SK-N-SH treated with all-trans-retinoic acid at 6 μM for 48 hours (cell line): Measurements from ENCODE around the gene TACR3.

Experiments used
- ATAC-seq: fragments of 200-7000 bp; cut with Tn5 transposase; 3 replicates; pipeline ENCODE4 v1.9.1; 2020; ENCODE audit warnings: mild to moderate bottlenecking, moderate library complexity
- ARNTL ChIP-seq: fragments of 450-650 bp; formaldehyde crosslinking; IDR thresholded peaks from 2 replicates; pipeline ENCODE4 v1.5.0; 2020; ENCODE audit warnings: low read depth, mild to moderate bottlenecking, moderate library complexity, borderline replicate concordance
- BACH2 ChIP-seq: fragments of 250-450 bp; sonication (Bioruptor Pico); IDR thresholded peaks from 2 replicates; pipeline ENCODE4 v1.9.0; 2021; ENCODE audit warnings: mild to moderate bottlenecking, borderline replicate concordance
- CREB5 ChIP-seq: fragments of 250-450 bp; sonication (Bioruptor Pico); IDR thresholded peaks from 2 replicates; pipeline ENCODE4 v1.5.1; 2020; ENCODE audit warnings: low read depth, mild to moderate bottlenecking, moderate library complexity
- CSDC2 ChIP-seq: fragments of 250-450 bp; sonication (Bioruptor Pico); IDR thresholded peaks from 2 replicates; pipeline ENCODE4 v1.5.0; 2020; ENCODE audit warnings: mild to moderate bottlenecking, moderate library complexity
- CSRNP3 ChIP-seq: fragments of 250-450 bp; sonication (Bioruptor Pico); IDR thresholded peaks from 2 replicates; pipeline ENCODE4 v1.5.1; 2021; ENCODE audit warnings: mild to moderate bottlenecking, moderate library complexity
- ESRRG ChIP-seq: fragments of 250-450 bp; sonication (Bioruptor Pico); IDR thresholded peaks from 2 replicates; pipeline ENCODE4 v1.6.1; 2021; ENCODE audit warnings: mild to moderate bottlenecking
- GLIS3 ChIP-seq: fragments of 250-450 bp; sonication (Bioruptor Pico); IDR thresholded peaks from 2 replicates; pipeline ENCODE4 v1.5.0; 2020; ENCODE audit warnings: mild to moderate bottlenecking, moderate library complexity
- ISL1 ChIP-seq: fragments of 250-450 bp; sonication (Bioruptor Pico); IDR thresholded peaks from 2 replicates; pipeline ENCODE4 v2.1.2; 2022; ENCODE audit warnings: mild to moderate bottlenecking, moderate library complexity
- OSR1 ChIP-seq: fragments of 250-450 bp; sonication (Bioruptor Pico); IDR thresholded peaks from 2 replicates; pipeline ENCODE4 v1.8.0; 2022; ENCODE audit warnings: moderate library complexity, mild to moderate bottlenecking, inconsistent platforms
- PATZ1 ChIP-seq: fragments of 250-450 bp; sonication (Bioruptor Pico); IDR thresholded peaks from 2 replicates; pipeline ENCODE4 v1.8.0; 2020; ENCODE audit warnings: mild to moderate bottlenecking, moderate library complexity, borderline replicate concordance
- PPARA ChIP-seq: fragments of 250-450 bp; sonication (Bioruptor Pico); IDR thresholded peaks from 2 replicates; pipeline ENCODE4 v1.5.0; 2020; ENCODE audit warnings: mild to moderate bottlenecking, borderline replicate concordance
- RARB ChIP-seq: fragments of 250-450 bp; sonication (Bioruptor Pico); IDR thresholded peaks from 2 replicates; pipeline ENCODE4 v1.8.0; 2021; ENCODE audit warnings: mild to moderate bottlenecking, moderate library complexity
- SNAI2 ChIP-seq: fragments of 250-450 bp; sonication (Bioruptor Pico); IDR thresholded peaks from 2 replicates; pipeline ENCODE4 v1.5.0; 2020; ENCODE audit warnings: mild to moderate bottlenecking, moderate library complexity
- TOX ChIP-seq: fragments of 250-450 bp; sonication (Bioruptor Pico); IDR thresholded peaks from 2 replicates; pipeline ENCODE4 v1.8.0; 2021; ENCODE audit warnings: mild to moderate bottlenecking, moderate library complexity, borderline replicate concordance
- ZC3H10 ChIP-seq: fragments of 250-450 bp; sonication (Bioruptor Pico); IDR thresholded peaks from 2 replicates; pipeline ENCODE4 v1.5.1; 2021; ENCODE audit warnings: mild to moderate bottlenecking, moderate library complexity
- ZFP3 ChIP-seq: fragments of 250-450 bp; sonication (Bioruptor Pico); IDR thresholded peaks from 2 replicates; pipeline ENCODE4 v1.5.0; 2020; ENCODE audit warnings: mild to moderate bottlenecking, moderate library complexity
- ZFP30 ChIP-seq: fragments of 450-650 bp; formaldehyde crosslinking; IDR thresholded peaks from 2 replicates; pipeline ENCODE4 v1.5.0; 2022; ENCODE audit warnings: mild to moderate bottlenecking, moderate library complexity
- ZNF565 ChIP-seq: fragments of 450-650 bp; formaldehyde crosslinking; conservative IDR thresholded peaks from 2 replicates; pipeline ENCODE4 v1.5.0; 2020; ENCODE audit warnings: low read depth, mild to moderate bottlenecking, moderate library complexity
- ZNF70 ChIP-seq: fragments of 450-650 bp; formaldehyde crosslinking; IDR thresholded peaks from 2 replicates; pipeline ENCODE4 v1.5.0; 2020; ENCODE audit warnings: mild to moderate bottlenecking, moderate library complexity
- ZNF8 ChIP-seq: fragments of 450-650 bp; formaldehyde crosslinking; IDR thresholded peaks from 2 replicates; pipeline ENCODE4 v1.5.0; 2020; ENCODE audit warnings: mild to moderate bottlenecking, moderate library complexity
- TF ChIP-seq, protein P1 (sequence below): fragments of 250-450 bp; sonication (Bioruptor Pico); IDR thresholded peaks from 2 replicates; pipeline ENCODE4 v1.8.0; 2021; ENCODE audit warnings: low read depth, mild to moderate bottlenecking, moderate library complexity, borderline replicate concordance
- TF ChIP-seq, protein P2 (sequence below): fragments of 250-450 bp; sonication (Bioruptor Pico); IDR thresholded peaks from 2 replicates; pipeline ENCODE4 v1.5.0; 2020; ENCODE audit warnings: mild to moderate bottlenecking, moderate library complexity

TACR3 gene

GRCh38 chr4:103648541-103648940 is 71.2 kb downstream of the TACR3 start:
- TF ChIP-seq GLIS3: no peak
- TF ChIP-seq CSRNP3: no peak
- no peak for TF ChIP-seq BACH2 (CRISPR knock-in tag)
- no peak for TF ChIP-seq TOX
- no peak for TF ChIP-seq ARNTL (CRISPR knock-in tag)
- TF ChIP-seq PPARA (CRISPR knock-in tag): no peak
- TF ChIP-seq CSDC2: no peak
- TF ChIP-seq SNAI2 (CRISPR knock-in tag): no peak
- no peak for TF ChIP-seq ZNF565 (CRISPR knock-in tag)
- no peak for TF ChIP-seq ZFP30 (CRISPR knock-in tag)
- no peak for TF ChIP-seq ZNF8 (CRISPR knock-in tag)
- TF ChIP-seq CREB5 (CRISPR knock-in tag): no peak
- TF ChIP-seq ESRRG (CRISPR knock-in tag): no peak
- no peak for TF ChIP-seq OSR1
- no peak for TF ChIP-seq ZFP3 (CRISPR knock-in tag)
- no peak for TF ChIP-seq ZC3H10 (CRISPR knock-in tag)
- TF ChIP-seq RARB: no peak
- TF ChIP-seq, all 23 proteins: peak for 0
- no peak for ATAC-seq

DNA sequence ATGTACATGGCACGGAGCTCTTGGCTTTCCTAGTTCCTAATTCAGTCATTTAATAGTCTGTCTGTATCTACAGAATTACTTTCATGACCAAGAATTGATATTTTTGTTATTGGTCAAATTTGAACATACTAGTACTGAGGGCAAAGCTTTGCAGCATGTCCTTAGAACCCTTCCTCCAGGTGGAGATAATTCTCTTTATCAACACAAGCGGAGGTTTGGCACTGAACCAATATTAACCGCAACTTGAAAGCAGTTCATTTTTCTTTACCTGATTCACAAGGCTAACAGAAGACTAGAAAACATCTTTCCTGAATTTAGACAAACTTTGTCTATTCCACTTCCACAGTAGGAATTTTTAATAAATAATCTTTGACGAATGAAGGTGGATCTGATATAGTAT is 73.8 kb downstream of the TACR3 start:
- no peak for TF ChIP-seq TOX
- no peak for TF ChIP-seq GLIS3
- no peak for TF ChIP-seq ISL1
- TF ChIP-seq, protein P1, sequence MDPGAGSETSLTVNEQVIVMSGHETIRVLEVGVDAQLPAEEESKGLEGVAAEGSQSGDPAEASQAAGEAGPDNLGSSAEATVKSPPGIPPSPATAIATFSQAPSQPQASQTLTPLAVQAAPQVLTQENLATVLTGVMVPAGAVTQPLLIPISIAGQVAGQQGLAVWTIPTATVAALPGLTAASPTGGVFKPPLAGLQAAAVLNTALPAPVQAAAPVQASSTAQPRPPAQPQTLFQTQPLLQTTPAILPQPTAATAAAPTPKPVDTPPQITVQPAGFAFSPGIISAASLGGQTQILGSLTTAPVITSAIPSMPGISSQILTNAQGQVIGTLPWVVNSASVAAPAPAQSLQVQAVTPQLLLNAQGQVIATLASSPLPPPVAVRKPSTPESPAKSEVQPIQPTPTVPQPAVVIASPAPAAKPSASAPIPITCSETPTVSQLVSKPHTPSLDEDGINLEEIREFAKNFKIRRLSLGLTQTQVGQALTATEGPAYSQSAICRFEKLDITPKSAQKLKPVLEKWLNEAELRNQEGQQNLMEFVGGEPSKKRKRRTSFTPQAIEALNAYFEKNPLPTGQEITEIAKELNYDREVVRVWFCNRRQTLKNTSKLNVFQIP (CRISPR knock-in tag): no peak
- no peak for TF ChIP-seq CREB5 (CRISPR knock-in tag)
- TF ChIP-seq, protein P2, sequence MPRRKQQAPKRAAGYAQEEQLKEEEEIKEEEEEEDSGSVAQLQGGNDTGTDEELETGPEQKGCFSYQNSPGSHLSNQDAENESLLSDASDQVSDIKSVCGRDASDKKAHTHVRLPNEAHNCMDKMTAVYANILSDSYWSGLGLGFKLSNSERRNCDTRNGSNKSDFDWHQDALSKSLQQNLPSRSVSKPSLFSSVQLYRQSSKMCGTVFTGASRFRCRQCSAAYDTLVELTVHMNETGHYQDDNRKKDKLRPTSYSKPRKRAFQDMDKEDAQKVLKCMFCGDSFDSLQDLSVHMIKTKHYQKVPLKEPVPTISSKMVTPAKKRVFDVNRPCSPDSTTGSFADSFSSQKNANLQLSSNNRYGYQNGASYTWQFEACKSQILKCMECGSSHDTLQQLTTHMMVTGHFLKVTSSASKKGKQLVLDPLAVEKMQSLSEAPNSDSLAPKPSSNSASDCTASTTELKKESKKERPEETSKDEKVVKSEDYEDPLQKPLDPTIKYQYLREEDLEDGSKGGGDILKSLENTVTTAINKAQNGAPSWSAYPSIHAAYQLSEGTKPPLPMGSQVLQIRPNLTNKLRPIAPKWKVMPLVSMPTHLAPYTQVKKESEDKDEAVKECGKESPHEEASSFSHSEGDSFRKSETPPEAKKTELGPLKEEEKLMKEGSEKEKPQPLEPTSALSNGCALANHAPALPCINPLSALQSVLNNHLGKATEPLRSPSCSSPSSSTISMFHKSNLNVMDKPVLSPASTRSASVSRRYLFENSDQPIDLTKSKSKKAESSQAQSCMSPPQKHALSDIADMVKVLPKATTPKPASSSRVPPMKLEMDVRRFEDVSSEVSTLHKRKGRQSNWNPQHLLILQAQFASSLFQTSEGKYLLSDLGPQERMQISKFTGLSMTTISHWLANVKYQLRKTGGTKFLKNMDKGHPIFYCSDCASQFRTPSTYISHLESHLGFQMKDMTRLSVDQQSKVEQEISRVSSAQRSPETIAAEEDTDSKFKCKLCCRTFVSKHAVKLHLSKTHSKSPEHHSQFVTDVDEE (CRISPR knock-in tag): no peak
- no peak for TF ChIP-seq ARNTL (CRISPR knock-in tag)
- no peak for TF ChIP-seq RARB
- no peak for TF ChIP-seq BACH2 (CRISPR knock-in tag)
- no peak for TF ChIP-seq ZNF565 (CRISPR knock-in tag)
- no peak for TF ChIP-seq PATZ1 (CRISPR knock-in tag)
- ATAC-seq: no peak

- no peak for ATAC-seq
These were observed 85.5 kb downstream of the TACR3 start for GRCh38 chr4:103634236-103634635.

More at GRCh38 chr4:103634236-103634635, 85.5 kb downstream of the TACR3 start:
- TF ChIP-seq, protein P2 (CRISPR knock-in tag): no peak
- TF ChIP-seq BACH2 (CRISPR knock-in tag): no peak
- no peak for TF ChIP-seq ZFP3 (CRISPR knock-in tag)
- TF ChIP-seq ARNTL (CRISPR knock-in tag): no peak
- no peak for TF ChIP-seq OSR1
- no peak for TF ChIP-seq ZNF70 (CRISPR knock-in tag)
- TF ChIP-seq TOX: no peak
- no peak for TF ChIP-seq CSDC2
- no peak for TF ChIP-seq RARB
- no peak for TF ChIP-seq ZC3H10 (CRISPR knock-in tag)
- TF ChIP-seq, protein P1 (CRISPR knock-in tag): no peak
